H1 (cell line): Measurements from ENCODE around the gene LORICRIN. TPM values are rescaled to one million over a fixed set of nuclear protein-coding genes. Genes with fewer than 3 reads are reported as not detected.
A peak's percentile ranks its signal among the peaks of the same experiment; 100 is the strongest.

Source experiments
- CTCF ChIA-PET: fragments of 300-600 bp; sonication (Branson Sonifier 250); formaldehyde crosslinking; loops from one replicate; lab custom pipeline; 2021; ENCODE audit not compliant: partially characterized antibody; lab: Charles Lee
- POLR2A ChIA-PET: fragments of 300-600 bp; sonication (Branson Sonifier 250); formaldehyde crosslinking; loops from one replicate; lab custom pipeline; 2021; ENCODE audit warnings: inconsistent platforms; ENCODE audit not compliant: partially characterized antibody; lab: Charles Lee
- DNase-seq, 2 experiments: peaks; one replicate each; pipeline versions ENCODE4 v3.0.0 to v3.0.0-alpha.2; 2010 to 2022; ENCODE audit warnings: low spot score in 2 of 2, low read depth in 1 of 2, mixed read lengths in 1 of 2
- FAIRE-seq: peaks from 2 replicates; lab custom pipeline; 2011; peaks lifted over from hg19 to GRCh38; lab: Jason Lieb, UNC
- H2AFZ ChIP-seq: 2 replicates; pipeline ENCODE4 v1.8.1; 2012; ENCODE audit warnings: low read length, inconsistent platforms
- H2AK5ac ChIP-seq: 2 replicates; pipeline ENCODE4 v1.6.1; 2013; ENCODE audit warnings: low read depth, low read length
- H2BK120ac ChIP-seq: replicated peaks from 2 replicates; pipeline ENCODE3; 2013; ENCODE audit warnings: low read depth, low read length, inconsistent platforms
- H2BK12ac ChIP-seq: 2 replicates; pipeline ENCODE4 v1.6.1; 2013; ENCODE audit warnings: low read depth, low read length
- H2BK15ac ChIP-seq: 2 replicates; pipeline ENCODE4 v1.6.1; 2013; ENCODE audit warnings: low read length
- H2BK20ac ChIP-seq: 2 replicates; pipeline ENCODE4 v1.6.1; 2013; ENCODE audit warnings: low read length
- H2BK5ac ChIP-seq: 2 replicates; pipeline ENCODE4 v1.6.1; 2013; ENCODE audit warnings: low read depth, low read length
- H3K14ac ChIP-seq: 2 replicates; pipeline ENCODE4 v1.6.1; 2013; ENCODE audit warnings: inconsistent platforms; ENCODE audit not compliant: insufficient read length
- H3K18ac ChIP-seq: 2 replicates; pipeline ENCODE4 v1.6.1; 2013; ENCODE audit warnings: low read length; ENCODE audit errors: extremely low read depth
- H3K23ac ChIP-seq: 2 replicates; pipeline ENCODE4 v1.6.1; 2013; ENCODE audit warnings: inconsistent platforms; ENCODE audit not compliant: insufficient read length
- H3K23me2 ChIP-seq: 2 replicates; pipeline ENCODE4 v1.6.1; 2013; ENCODE audit warnings: low read depth, low read length
- H3K27ac ChIP-seq: 2 replicates; pipeline ENCODE4 v1.6.1; 2011; ENCODE audit warnings: low read depth, low read length, inconsistent platforms
- H3K27me3 ChIP-seq, 4 experiments: replicated peaks in 1 of 4; 1 replicate in 1 of 4; 2 replicates in 3 of 4; pipeline versions ENCODE4 v1.6.1 to v1.8.1; 2011 to 2013; ENCODE audit warnings: low read length in 3 of 4, mild to moderate bottlenecking in 3 of 4, inconsistent platforms in 2 of 4, mixed read lengths in 2 of 4, moderate library complexity in 1 of 4; ENCODE audit not compliant: control insufficient read depth in 3 of 4, insufficient read depth in 3 of 4; ENCODE audit errors: extremely low read depth in 1 of 4
- H3K36me3 ChIP-seq, 4 experiments: 2 replicates each; pipeline versions ENCODE4 v1.6.1 to v1.8.1; 2011 to 2013; ENCODE audit warnings: mild to moderate bottlenecking in 4 of 4, low read length in 3 of 4, moderate library complexity in 2 of 4, control low read depth in 1 of 4, inconsistent platforms in 1 of 4; ENCODE audit not compliant: insufficient read depth in 4 of 4, control insufficient read depth in 2 of 4
- H3K4ac ChIP-seq: replicated peaks from 2 replicates; pipeline ENCODE3; 2013; ENCODE audit warnings: low read length, low read depth, mixed read lengths, inconsistent platforms; ENCODE audit not compliant: insufficient read length
- H3K4me1 ChIP-seq, 4 experiments: replicated peaks in 1 of 4; 1 replicate in 1 of 4; 2 replicates in 3 of 4; pipeline versions ENCODE4 v1.6.1 to v1.8.1; 2011 to 2013; ENCODE audit warnings: low read length in 3 of 4, inconsistent platforms in 2 of 4, mixed read lengths in 1 of 4; ENCODE audit not compliant: insufficient read depth in 4 of 4, control insufficient read depth in 3 of 4
- H3K4me2 ChIP-seq, 2 experiments: 2 replicates each; pipeline versions ENCODE4 v1.6.1 to v1.8.1; 2011 to 2013; ENCODE audit warnings: low read depth in 2 of 2, low read length in 2 of 2, control low read depth in 1 of 2, inconsistent platforms in 1 of 2, mild to moderate bottlenecking in 1 of 2; ENCODE audit not compliant: insufficient read depth in 1 of 2
- H3K4me3 ChIP-seq, 4 experiments: fragments of 200-600, 300-600 bp in 1 of 4; sonication (generic), shearing (Covaris generic), sonication (Bioruptor Twin) in 1 of 4; 2 replicates each; pipeline versions ENCODE4 v1.5.1 to v1.8.1; 2011 to 2016; ENCODE audit warnings: low read length in 4 of 4, low read depth in 3 of 4, control low read depth in 2 of 4, inconsistent platforms in 2 of 4, mild to moderate bottlenecking in 2 of 4, mixed read lengths in 1 of 4, moderate library complexity in 1 of 4; ENCODE audit not compliant: insufficient read depth in 2 of 4; ENCODE audit errors: extremely low read depth in 1 of 4
- H3K56ac ChIP-seq: replicated peaks from 2 replicates; pipeline ENCODE3; 2013; ENCODE audit warnings: low read depth, mild to moderate bottlenecking, mixed read lengths, low read length, inconsistent platforms; ENCODE audit not compliant: insufficient read length
- H3K79me1 ChIP-seq: 2 replicates; pipeline ENCODE4 v1.6.1; 2013; ENCODE audit warnings: low read depth, low read length, control low read depth
- H3K79me2 ChIP-seq, 2 experiments: 2 replicates each; pipeline versions ENCODE4 v1.6.1 to v1.8.1; 2012 to 2013; ENCODE audit warnings: low read length in 2 of 2, mild to moderate bottlenecking in 2 of 2, inconsistent platforms in 1 of 2; ENCODE audit not compliant: insufficient read depth in 2 of 2, control insufficient read depth in 1 of 2
- H3K9ac ChIP-seq, 4 experiments: replicated peaks in 1 of 4; 1 replicate in 1 of 4; 2 replicates in 3 of 4; pipeline versions ENCODE4 v1.6.1 to v1.8.1; 2011 to 2013; ENCODE audit warnings: low read depth in 3 of 4, low read length in 3 of 4, control low read depth in 2 of 4, mild to moderate bottlenecking in 2 of 4, moderate library complexity in 2 of 4, inconsistent platforms in 1 of 4; ENCODE audit errors: extremely low read depth in 1 of 4
- H3K9me3 ChIP-seq, 2 experiments: 2 replicates each; pipeline versions ENCODE4 v1.6.1 to v1.8.1; 2012 to 2013; ENCODE audit warnings: mild to moderate bottlenecking in 2 of 2, moderate library complexity in 2 of 2, control low read depth in 1 of 2, inconsistent platforms in 1 of 2, low read depth in 1 of 2, low read length in 1 of 2, mixed read lengths in 1 of 2; ENCODE audit not compliant: insufficient read depth in 2 of 2
- H4K20me1 ChIP-seq, 2 experiments: replicated peaks in 1 of 2; 2 replicates each; pipeline versions ENCODE3 to v1.8.1; 2011 to 2013; ENCODE audit warnings: inconsistent platforms in 2 of 2, low read length in 2 of 2, mild to moderate bottlenecking in 1 of 2; ENCODE audit not compliant: insufficient read depth in 2 of 2, control insufficient read depth in 1 of 2
- H4K5ac ChIP-seq: 2 replicates; pipeline ENCODE4 v1.6.1; 2013; ENCODE audit warnings: low read length, low read depth, mixed read lengths, inconsistent platforms; ENCODE audit not compliant: insufficient read length
- H4K8ac ChIP-seq: 2 replicates; pipeline ENCODE4 v1.8.0; 2013; ENCODE audit warnings: mild to moderate bottlenecking, moderate library complexity, low read length, inconsistent platforms; ENCODE audit not compliant: insufficient read depth; ENCODE audit errors: extremely low read depth
- H4K91ac ChIP-seq: replicated peaks from 2 replicates; pipeline ENCODE3; 2013; ENCODE audit warnings: low read length, mixed read lengths, inconsistent platforms; ENCODE audit not compliant: insufficient read length
- BRCA1 ChIP-seq: IDR thresholded peaks from 2 replicates; pipeline ENCODE4 v1.6.1; 2012; ENCODE audit warnings: low read depth, low read length, improper control_type of control experiment
- CBX5 ChIP-seq: fragments of 300-800, 300-1000 bp; sonication (generic); IDR thresholded peaks from 2 replicates; pipeline ENCODE4 v1.7.1; 2016; ENCODE audit warnings: antibody characterized with exemption, low read length, low read depth
- CEBPB ChIP-seq: IDR thresholded peaks from 2 replicates; pipeline ENCODE4 v1.6.1; 2012; ENCODE audit warnings: low read depth, low read length
- CHD1 ChIP-seq: IDR thresholded peaks from 2 replicates; pipeline ENCODE4 v1.6.1; 2012; ENCODE audit warnings: low read depth, low read length, improper control_type of control experiment
- NRF1 ChIP-seq: IDR thresholded peaks from 2 replicates; pipeline ENCODE4 v1.6.1; 2011; ENCODE audit warnings: mild to moderate bottlenecking, low read depth, low read length, improper control_type of control experiment
- POLR2AphosphoS5 ChIP-seq: IDR thresholded peaks from 2 replicates; pipeline ENCODE4 v1.6.1; 2011; ENCODE audit warnings: low read depth, low read length
- SAP30 ChIP-seq: fragments of 300-600 bp; sonication (generic); IDR thresholded peaks from 2 replicates; pipeline ENCODE4 v1.7.1; 2012; ENCODE audit warnings: low read length, moderate library complexity, mild to moderate bottlenecking, inconsistent platforms; ENCODE audit not compliant: insufficient read depth, insufficient replicate concordance
- SP1 ChIP-seq: IDR thresholded peaks from 2 replicates; pipeline ENCODE4 v1.6.1; 2011; ENCODE audit warnings: low read depth, low read length
- SP2 ChIP-seq: IDR thresholded peaks from 2 replicates; pipeline ENCODE4 v1.6.1; 2012; ENCODE audit warnings: mild to moderate bottlenecking, low read length, inconsistent platforms
- WGBS, 2 experiments: shearing (Covaris generic) in 1 of 2; methylation state at CpG; one replicate each; pipeline versions ENCODE4 v1.1.6 to v1.1.7; 2013 to 2015; ENCODE audit warnings: low lambda C conversion rate in 2 of 2, mixed read lengths in 2 of 2, inconsistent platforms in 1 of 2, low coverage in 1 of 2, missing lambda C conversion rate in 1 of 2; ENCODE audit not compliant: insufficient replicate concordance in 2 of 2, insufficient coverage in 1 of 2, insufficient read length in 1 of 2; ENCODE audit errors: extremely low coverage in 1 of 2, missing lambda C conversion rate in 1 of 2; 5-methylcytosine and 5-hydroxymethylcytosine counted together
- polyA plus RNA-seq, 7 experiments: library from polyadenylated mRNA; depleted of rRNA in 3 of 7; stranded (reverse) in 5 of 7; unstranded in 2 of 7; fragments of >200 nt in 5 of 7; fragments of 200-250 nt in 2 of 7; gene quantifications; 1 replicate in 5 of 7; 2 replicates in 1 of 7; 4 replicates in 1 of 7; pipeline versions ENCODE4 v1.2.1 to v1.2.3, GENCODE V29; 2011 to 2013; ENCODE audit warnings: missing spikeins in 2 of 7, mixed read lengths in 2 of 7
- total RNA-seq: library from RNA; stranded (reverse); fragmentation: NEBNext Ultra II Directional; extraction: Animal tissue kit (Norgen Biotek cat#: 25700); gene quantifications from 2 replicates; pipeline ENCODE4 v1.2.1, GENCODE V29; 2021
- TF ChIP-seq, protein P1 (sequence below), 3 experiments: IDR thresholded peaks; 1 replicate in 2 of 3; 2 replicates in 1 of 3; pipeline versions ENCODE4 v1.5.1 to v1.6.1; 2011; ENCODE audit warnings: low read length in 3 of 3, mild to moderate bottlenecking in 3 of 3, inconsistent platforms in 2 of 3, low read depth in 1 of 3, moderate library complexity in 1 of 3; ENCODE audit not compliant: insufficient read depth in 1 of 3; ENCODE audit errors: control extremely low read depth in 1 of 3

The LORICRIN gene
- total and polyA plus RNA-seq, 2 of the 8 experiments (the other 6 are each of a cell fraction or from before 2014, with no cell fraction given), result not detected

DNA sequence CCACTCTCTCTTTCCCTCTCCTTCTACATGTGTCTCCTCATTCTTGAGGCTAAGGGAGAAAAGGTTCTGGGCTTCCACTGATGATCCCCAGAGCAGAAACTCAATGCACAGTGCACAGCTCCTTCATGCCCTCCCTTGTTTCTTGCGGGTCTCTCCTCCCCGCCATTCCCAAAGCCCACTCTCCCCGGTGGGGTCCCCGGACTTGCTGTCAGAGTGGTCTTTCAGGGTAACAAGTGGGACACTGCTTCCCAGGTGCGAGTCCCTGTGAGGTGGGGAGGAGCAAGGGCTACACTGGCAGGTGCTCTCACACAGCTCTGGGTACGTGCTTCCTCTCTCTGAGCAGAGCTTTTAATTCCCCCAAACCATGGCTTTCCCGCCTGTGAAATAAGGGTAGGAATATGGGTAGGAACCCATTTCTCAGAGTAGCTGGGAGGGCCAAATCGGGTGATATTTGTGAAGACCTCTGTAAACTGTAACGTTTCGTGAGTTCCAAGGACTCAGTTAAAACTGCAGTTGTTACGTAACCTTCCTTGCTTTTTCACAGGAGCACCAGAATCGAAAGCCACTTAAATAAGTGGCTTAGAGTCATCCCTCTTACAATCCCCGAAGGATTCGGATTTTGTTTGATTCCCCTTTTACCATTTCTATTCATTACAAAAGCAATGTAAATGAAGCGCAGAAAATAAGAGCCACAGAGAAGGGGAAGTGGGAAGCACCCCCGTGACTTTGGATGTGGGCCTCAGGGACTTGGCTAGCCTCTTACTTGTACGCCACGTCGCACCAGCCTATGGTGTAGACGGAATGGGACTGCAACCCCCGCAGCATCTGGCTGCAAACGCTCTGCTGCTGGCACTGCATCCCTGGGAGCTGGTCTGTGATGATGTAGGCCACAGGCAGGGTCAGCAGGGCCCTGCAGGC is 47.1 kb downstream of the LORICRIN start:
- Histone ChIP-seq H3K79me1 (no peaks in the 10 kb centered on the region), H3K4ac (no peak overlapping the region), H3K4me1 (peaks cover 0 to 5% (median 0%) of the 10 kb centered on the region in 4 experiments; a peak in 3 of 7 replicates), H2BK12ac (no peak overlapping the region), H3K18ac (no peak overlapping the region), H3K4me3 (no peak overlapping the region), H3K14ac (no peak overlapping the region), H3K9me3 (no peaks in the 10 kb centered on the region), H4K8ac (peak overlapping the region; percentile 51; the same call in 1 of the 2 replicates), H3K36me3 (no peaks in the 10 kb centered on the region), H3K9ac (no peak overlapping the region), H2AK5ac (no peak overlapping the region), H4K20me1 (no peaks in the 10 kb centered on the region), H3K4me2 (0 out of 4 replicates have a peak overlapping the region, but pooled peaks of 1 of the 2 experiments have one; percentile 14), H3K27me3 (no peaks in the 10 kb centered on the region; a peak in 1 of 7 replicates), H3K23me2 (no peaks in the 10 kb centered on the region), H2BK120ac (no peak overlapping the region), H3K79me2 (no peaks in the 10 kb centered on the region), H2AFZ (peak overlapping the region; percentile 38), H3K56ac (no peak overlapping the region), H4K5ac (no peak overlapping the region), H3K27ac (no peak overlapping the region), H2BK5ac (no peak overlapping the region), H3K23ac (no peak overlapping the region), H4K91ac (no peak overlapping the region), H2BK20ac (no peak overlapping the region), H2BK15ac (no peak overlapping the region)
- WGBS, 2 experiments, result 79% methylated on average over 22 of the region's 22 CpGs; no CpG with 5 or more reads in 1 of the 2 experiments
- no peak for FAIRE-seq
- ChIA-PET POLR2A (no interaction called here), CTCF (interaction anchor here (0.9 to 2.7 kb wide), 2 partner anchors 18 to 116 kb away, joined by 4 to 14 read pairs; no protein-coding TSS in a partner anchor)
- DNase-seq, result no peak
- TF ChIP-seq POLR2AphosphoS5 (no peak), CBX5 (no peak), NRF1 (no peak), CEBPB (no peak), BRCA1 (no peak), SP2 (no peak), CHD1 (no peak), SP1 (no peak), SAP30 (no peak)
- TF ChIP-seq, protein P1, sequence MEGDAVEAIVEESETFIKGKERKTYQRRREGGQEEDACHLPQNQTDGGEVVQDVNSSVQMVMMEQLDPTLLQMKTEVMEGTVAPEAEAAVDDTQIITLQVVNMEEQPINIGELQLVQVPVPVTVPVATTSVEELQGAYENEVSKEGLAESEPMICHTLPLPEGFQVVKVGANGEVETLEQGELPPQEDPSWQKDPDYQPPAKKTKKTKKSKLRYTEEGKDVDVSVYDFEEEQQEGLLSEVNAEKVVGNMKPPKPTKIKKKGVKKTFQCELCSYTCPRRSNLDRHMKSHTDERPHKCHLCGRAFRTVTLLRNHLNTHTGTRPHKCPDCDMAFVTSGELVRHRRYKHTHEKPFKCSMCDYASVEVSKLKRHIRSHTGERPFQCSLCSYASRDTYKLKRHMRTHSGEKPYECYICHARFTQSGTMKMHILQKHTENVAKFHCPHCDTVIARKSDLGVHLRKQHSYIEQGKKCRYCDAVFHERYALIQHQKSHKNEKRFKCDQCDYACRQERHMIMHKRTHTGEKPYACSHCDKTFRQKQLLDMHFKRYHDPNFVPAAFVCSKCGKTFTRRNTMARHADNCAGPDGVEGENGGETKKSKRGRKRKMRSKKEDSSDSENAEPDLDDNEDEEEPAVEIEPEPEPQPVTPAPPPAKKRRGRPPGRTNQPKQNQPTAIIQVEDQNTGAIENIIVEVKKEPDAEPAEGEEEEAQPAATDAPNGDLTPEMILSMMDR (IDR thresholded peaks at IDR 0.05; ENCODE audit: control extremely low read depth in 1 of 3, insufficient read depth in 1 of 3, low read depth in 1 of 3, low read length in 3 of 3), result no peak
